ENCODE measurements around the gene PKP3.

DNA sequence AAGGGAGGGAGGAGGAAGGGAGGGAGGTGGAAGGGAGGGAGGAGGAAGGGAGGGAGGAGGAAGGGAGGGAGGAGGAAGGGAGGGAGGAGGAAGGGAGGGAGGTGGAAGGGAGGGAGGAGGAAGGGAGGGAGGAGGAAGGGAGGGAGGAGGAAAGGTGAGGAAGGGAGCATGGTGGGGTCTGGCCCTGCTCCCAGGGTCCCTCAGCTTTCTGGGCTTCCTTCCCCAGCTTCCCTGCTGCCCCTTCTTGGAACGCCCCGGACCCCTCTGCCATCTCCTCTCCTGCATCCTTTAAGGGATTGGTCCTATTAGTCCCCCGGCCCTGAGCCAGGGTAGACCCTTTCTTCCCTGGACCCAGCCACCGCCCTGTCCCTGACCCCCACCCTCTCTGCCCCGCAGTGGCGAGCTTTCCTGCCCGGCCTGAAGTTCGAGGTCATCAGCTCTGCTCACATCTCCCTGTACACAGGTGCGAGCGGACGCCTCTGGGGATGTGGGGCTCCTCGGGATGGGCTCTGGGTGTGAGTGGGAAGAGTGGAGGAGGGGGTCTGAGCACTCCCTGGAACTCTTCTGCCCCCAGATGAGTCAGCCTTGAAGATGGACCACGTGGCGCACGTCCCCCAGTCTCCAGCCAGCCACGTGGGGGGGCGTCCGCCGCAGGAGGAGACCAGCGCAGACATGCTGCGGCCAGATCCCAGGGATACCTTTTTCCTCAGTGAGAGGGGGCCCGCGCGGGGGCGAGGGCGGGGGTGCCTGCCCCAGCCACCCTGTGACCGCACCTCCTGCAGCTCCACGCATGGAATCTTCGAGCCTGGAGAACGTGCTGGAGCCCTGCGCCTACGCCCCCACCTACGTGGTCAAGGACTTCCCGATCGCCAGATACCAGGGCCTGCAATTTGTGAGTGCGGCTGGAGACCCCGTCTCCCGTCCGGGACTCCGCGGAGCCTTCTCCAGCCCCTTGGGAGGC, 18.7 kb upstream of the PKP3 start:
- TF ChIP-seq POLR2AphosphoS5 (IDR thresholded peaks at IDR 0.05; ENCODE audit: low read depth, low read length) = no peak
- no peak for TF ChIP-seq POLR2A (IDR thresholded peaks at IDR 0.05; ENCODE audit: low read depth, low read length)
